HTR-8/SVneo (cell line): ENCODE measurements around the gene LY9.

Experiments used
- DNase-seq: peaks from one replicate; pipeline ENCODE4 v3.0.0; 2011; ENCODE audit warnings: low spot score, mixed read lengths; ENCODE audit not compliant: insufficient read length
- FAIRE-seq: peaks from 2 replicates; lab custom pipeline; 2011; peaks lifted over from hg19 to GRCh38; lab: Jason Lieb, UNC

Gene LY9

DNA sequence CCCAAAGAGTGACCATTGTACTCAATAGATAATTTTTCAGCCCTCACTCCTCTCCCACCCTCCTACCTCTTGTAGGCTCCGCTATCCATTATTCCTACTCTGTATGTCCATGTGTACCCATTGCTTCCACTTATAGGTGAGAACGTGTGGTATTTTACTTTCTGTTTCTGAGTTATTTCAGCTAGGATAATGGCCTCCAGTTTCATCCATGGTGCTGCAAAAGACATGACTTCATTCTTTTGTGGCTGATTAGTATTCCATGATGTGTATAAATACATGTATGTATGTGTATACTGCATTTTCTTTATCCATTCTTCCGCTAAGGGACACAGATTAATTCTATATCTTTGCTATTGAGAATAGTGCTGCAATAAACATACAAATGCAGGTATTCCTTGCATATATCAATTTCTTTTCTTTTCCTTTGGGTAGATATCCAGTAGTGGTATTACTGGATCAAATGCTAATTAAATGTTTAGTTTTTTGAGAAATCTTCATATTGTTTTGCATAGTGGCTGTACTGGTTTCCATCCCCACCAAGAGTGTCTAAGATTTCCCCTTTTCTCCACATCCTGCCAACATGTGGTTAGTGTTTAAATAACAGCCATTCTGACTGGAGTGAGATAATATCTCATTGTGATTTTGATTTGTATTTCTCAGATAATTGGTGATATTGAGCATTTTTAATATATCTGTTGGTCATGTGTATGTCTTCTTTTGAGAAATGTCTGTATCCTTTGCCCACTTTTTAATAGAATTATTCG, 4.9 kb downstream of the LY9 start:
- FAIRE-seq (no peak), DNase-seq (no peak)

DNA sequence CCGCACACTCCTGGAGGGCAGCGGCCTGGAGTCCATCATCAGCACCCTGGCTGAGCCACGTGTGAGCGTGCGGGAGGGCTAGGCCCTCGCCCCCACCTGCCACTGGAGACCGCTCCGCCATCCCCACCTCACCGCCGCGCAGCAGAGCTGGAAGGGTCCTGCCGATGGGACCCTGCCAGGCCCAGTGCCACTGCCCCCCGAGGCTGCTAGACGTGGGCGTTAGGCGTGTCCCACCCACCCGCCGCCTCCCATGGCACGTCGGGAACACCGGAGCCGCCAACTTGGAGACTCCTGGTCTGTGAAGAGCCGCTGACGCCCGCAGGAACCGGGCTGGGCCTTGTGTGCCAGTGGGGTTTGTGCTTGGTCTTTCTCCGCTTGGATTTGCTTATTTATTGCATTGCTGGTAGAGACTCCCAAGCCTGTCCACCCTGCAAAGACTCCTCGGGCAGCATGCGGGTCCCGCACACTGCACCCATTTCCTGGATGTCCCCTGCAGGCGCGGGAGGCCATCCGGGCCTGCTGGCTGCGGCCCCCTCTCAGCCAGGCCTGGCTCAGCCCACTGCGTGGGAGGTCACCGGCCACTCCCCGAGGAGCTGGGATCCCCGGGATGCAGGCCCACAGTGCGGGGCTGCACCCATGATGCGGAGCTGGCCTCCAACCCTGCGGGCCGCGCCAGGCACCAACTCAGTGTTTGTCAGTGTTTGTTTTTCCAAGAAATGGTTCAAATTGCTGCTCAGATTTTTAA, 6.0 kb downstream of the LY9 start:
- FAIRE-seq (no peak), DNase-seq (no peak)

DNA sequence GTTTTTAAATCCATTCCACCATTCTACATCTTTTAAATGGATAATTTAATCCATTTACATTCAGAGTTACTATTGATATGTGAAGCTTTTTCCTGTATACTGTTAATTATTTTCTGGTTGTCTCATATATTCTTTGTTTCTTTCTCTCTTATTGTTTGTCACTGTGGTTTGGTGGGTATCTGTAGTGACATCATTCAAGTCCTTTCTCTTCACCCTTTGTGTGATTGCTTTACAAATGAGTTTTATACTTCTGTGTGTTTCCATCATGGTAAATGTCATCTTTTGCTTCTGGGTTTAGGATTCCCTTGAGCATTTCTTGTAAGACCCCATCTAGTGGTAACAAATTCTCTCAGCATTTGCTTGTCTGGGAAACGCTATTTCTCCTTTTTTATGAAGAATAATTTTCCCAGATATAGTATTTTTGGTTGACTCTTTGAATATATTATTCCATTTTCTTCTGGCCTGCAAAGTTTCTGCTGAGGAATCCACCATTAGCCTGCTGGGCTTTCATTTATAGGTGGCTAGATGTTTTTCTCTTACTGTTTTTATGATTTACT, 10.2 kb downstream of the LY9 start:
- no peak for FAIRE-seq
- DNase-seq, result no peak

DNA sequence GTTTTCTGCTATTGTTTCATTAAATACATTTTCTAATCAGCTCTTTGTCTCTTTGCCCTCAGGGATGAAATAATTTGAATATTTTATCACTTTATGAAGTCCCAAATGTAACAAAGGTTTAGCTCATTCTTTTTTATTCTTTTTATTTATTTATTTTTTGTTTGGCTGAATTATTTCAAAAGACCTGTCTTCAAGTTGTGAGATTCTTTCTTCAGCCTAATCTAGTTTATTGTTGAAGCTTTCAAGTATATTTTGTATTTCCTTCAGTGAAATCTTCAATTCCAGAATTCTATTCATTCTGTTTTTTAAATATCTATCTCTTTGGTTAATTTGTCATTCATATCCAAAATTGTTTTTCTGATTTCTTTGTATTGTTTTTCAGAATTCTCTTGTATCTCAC, 10.8 kb downstream of the LY9 start:
- DNase-seq, result no peak
- FAIRE-seq, result no peak

DNA sequence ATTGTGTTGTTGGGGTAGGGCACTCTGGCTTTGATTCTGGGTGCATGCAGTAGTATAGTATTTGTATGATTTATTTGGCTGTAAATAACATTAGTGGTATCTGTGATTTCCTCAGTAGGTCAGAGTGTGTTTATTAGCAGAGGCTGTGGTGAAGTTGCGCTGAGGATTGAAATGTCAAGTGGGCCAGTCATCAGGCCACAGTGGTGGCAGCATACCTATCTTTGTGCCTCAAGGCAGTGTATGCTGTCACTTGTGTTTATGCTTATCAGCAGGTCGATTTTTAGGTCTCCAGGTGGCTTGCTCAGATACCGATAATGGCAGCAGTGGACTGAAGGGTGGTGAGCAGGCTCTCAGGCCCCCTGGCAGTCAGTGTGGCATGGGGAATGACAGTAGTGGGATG, 11.3 kb downstream of the LY9 start:
- no peak for FAIRE-seq
- DNase-seq, result no peak

DNA sequence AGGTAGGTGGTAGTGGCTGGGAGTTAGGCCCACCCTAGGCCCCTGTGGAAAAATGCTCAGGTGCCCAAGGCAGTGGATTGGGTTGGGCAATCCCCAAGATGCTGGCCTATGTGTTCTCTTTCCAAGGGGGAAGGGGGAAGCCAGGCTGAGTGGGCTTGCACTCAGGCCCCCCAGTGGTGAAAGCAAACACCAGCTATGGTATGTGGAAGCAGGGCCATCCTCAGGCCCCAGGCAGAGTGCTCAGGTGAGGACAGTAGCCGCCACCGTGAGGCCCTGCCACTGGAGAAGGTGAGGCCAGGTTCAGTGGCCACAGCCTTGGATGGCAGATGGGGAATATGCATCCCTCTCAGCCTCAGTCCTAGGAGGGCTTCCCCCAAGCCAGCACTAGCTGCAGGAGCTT, 11.8 kb downstream of the LY9 start:
- FAIRE-seq, result no peak
- no peak for DNase-seq

DNA sequence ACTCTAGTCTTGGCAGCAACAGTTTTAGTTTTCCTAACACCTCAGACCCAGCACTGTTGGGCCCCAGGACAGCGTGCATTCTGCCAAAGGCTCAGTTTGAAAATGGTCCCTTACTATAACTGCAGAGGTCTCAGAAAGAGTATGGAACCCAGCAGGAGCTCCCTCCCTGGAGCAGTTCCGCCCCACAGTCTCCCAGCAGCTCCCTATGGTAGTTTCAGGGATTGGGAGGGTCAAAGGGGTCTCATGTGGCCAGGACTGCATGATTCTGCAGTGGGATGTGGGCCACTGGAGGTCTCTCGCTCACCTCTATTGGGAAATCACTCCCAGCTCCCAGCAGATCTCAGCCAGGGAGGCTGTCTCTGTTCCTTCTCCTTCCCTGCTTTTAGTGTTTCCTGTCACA, 12.3 kb downstream of the LY9 start:
- FAIRE-seq, result no peak
- no peak for DNase-seq

DNA sequence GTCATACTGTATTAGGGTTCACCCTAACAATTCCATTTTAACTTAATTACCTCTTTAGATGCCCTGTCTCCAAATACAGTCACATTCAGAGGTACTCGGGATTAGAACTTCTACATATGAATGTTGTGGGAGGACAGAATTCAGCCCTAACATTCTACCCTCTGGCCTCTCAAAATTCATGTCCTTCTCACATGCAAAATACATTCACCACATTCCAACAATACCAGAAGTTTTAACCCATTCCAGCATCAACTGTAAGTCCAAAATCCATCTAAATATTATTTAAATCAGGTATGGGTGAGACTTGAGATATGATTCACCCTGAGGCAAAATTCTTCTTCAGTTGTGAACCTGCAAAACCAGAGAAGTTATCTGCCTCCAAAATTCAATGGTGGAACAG, 14.5 kb downstream of the LY9 start:
- no peak for FAIRE-seq

DNA sequence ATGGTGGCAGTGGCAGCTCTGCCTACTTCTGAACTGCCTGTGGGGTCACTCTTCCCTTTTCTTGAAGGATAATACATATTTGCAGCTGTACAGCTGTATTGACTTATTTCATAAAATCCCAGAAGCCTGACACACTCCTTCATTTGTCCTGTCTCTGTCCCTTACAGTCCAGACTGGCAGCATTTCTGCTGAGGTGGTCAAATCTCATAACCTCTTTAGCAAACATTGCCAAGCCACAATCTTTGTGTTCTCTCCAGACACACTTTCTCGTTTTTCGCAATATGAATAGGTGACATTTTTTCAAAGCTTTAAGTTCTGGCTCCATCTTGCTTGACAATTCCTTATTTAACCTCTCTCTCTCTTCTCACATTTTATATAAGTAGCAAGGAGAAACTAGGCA, 15.2 kb downstream of the LY9 start:
- FAIRE-seq (no peak), DNase-seq (no peak)

More for the DNA sequence above, 14.5 kb downstream of the LY9 start:
- no peak for DNase-seq

DNA sequence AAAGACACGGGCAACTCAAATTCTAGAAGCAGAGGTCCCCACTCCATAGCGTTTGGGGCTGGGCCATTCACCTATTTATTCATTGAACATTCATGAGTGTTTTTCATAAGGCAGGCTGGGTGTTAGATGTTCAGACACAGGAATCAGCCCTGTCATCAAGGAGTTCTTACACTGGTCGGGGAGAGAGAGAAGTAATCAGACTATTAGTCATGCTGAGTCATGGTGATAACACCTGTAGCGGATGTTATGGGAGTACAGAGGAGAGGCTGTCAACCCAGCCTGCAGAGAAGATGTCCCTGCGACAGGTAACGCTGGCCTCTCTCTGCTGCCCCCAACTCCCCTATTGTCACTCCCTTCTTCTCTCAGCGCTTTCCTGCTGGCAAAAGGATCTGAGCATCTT, 17.2 kb downstream of the LY9 start:
- no peak for FAIRE-seq
- no peak for DNase-seq

DNA sequence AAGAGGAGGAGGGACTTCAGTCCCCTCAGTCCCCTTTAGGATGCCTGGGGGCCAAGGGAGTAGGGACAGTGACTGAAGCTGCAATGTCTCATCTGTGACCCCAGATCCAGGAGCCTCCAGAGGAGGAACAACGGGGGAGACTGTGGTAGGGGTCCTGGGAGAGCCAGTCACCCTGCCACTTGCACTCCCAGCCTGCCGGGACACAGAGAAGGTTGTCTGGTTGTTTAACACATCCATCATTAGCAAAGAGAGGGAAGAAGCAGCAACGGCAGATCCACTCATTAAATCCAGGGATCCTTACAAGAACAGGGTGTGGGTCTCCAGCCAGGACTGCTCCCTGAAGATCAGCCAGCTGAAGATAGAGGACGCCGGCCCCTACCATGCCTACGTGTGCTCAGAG, 18.3 kb downstream of the LY9 start:
- DNase-seq (no peak), FAIRE-seq (no peak)

DNA sequence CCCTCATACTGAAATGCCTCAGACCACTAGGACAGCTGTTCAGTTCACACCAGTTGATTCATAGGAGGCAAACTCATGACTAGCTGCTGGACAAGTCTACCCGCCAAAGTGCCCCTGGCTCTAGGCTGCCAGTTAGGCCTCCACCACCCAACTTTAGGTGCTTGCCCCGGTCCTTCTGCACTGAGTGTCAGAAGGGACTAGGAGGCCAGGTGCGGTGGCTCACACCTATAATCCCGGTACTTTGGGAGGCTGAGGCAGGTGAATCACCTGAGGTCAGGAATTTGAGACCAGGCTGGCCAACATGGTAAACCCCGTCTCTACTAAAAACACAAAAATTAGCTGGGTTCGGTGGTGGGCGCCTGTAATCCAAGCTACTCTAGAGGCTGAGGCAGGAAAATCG, 18.9 kb downstream of the LY9 start:
- DNase-seq (no peak), FAIRE-seq (no peak)

DNA sequence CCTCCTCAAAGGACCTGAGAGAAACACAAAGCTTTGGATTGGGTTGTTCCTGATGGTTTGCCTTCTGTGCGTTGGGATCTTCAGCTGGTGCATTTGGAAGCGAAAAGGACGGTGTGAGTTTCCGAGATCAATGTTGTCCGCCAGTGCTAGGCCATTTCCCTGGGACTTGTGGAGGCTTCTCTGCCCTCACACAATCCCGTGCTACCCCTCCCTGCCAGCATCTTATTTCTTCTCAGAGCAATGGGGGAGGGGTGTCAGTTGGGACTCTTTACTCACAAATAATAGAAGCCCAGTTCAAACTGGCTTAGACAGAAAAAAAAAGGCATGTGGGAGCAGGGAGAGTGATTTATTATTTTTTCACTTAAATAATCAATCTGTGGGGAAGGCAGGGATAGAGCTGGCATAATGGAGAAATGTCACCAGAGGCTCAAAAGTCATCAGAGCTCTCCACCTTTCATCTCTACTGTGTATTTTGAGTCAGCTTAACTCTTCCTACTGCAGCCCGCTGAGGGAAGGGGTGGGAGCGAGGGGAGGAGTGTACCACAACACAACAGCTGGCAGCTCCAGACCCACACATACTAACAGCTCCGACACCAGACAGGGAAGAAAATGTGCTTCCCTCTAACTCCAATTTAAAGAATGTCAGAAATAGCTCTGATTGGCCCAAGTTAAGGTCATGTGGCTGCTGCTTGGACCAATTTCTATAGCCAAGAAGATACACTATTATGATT, 22.4 kb downstream of the LY9 start:
- DNase-seq, result no peak
- FAIRE-seq, result no peak

DNA sequence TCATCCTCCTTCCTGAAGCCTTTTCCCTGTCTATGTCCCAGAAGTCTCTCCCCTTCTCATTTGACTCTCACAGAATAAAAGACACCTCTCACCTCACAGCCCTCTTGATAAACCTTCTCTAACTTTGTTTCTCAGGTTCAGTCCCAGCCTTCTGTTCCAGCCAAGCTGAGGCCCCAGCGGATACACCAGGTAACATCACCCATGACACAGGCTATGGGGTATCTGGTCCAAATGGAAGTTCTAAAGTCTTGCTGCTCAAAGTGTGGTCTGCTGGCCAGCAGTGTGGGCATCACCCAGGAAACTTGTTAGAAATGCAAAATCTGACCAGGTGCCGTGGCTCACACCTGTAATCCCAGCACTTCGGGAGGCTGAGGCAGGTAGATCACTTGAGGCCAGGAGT, 23.2 kb downstream of the LY9 start:
- DNase-seq (no peak), FAIRE-seq (no peak)

DNA sequence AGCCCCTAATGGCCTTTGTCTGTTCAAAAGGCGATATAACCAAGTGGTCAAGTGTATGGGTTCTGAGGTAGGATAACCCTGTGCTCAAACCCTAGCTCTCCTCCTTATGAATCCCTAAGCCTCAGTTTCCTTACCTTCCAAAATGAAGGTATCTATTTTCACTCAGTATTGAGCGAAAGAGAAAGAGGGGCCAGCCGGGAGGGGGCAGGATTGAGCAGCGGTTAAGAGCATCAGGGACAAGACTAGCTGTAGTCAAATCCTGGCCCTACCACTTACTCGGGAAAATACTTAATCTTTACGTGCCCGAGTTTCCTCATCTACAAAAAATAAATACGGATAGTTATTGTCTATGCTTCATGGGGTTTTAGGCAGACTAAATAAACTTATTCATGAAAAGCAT, 25.7 kb downstream of the LY9 start:
- DNase-seq, result no peak
- no peak for FAIRE-seq

DNA sequence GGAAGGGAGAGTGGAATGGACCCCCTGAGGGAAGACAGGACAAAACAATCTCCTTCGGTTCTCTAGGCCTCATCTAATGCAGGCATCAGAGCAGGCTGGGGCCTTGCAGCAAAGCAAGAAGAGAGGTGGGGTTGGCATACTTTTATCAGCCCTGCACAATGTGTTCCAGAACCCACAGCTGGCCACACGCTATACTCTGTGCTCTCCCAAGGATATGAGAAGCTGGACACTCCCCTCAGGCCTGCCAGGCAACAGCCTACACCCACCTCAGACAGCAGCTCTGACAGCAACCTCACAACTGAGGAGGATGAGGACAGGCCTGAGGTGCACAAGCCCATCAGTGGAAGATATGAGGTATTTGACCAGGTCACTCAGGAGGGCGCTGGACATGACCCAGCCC, 27.3 kb downstream of the LY9 start:
- no peak for FAIRE-seq
- DNase-seq, result no peak

DNA sequence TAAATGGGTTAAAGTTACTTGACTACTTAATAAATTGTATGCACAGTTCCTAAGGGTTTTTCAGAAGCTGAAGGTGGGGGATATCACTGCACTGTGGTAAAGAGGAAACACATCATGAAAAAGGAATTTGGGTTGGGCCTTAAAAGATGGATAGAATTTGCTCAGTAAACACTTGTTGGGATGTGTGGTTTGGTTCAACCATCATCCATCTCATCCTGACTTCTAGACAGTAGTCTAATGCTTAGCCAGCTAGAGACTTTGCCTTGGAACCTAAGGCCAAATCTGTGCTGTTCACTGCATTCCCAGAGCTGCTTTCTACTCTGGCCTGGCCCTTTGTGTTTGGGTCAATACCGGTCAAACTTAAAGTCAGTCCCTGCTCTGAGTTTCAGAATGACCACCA, 30.6 kb downstream of the LY9 start:
- no peak for FAIRE-seq

DNA sequence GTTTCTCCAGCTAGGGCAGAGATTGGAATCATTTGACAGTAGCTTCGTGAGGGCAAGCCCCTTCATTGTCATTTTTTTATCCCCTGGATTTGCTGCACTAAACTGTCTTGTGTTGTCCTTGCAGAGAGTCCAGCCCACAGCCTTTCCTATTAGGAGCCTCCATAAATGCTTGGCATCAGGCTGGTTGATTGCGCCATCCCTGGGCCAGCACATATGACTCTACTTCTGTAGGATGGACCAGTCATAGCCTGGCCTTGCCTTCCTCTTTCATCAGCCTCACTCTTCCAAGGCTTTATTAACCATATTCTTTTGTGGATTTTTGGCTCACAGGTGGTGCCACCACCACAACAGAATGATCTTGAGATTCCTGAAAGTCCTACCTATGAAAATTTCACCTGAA, 31.4 kb downstream of the LY9 start:
- FAIRE-seq (no peak), DNase-seq (no peak)

More for the DNA sequence above, 30.6 kb downstream of the LY9 start:
- DNase-seq, result no peak

DNA sequence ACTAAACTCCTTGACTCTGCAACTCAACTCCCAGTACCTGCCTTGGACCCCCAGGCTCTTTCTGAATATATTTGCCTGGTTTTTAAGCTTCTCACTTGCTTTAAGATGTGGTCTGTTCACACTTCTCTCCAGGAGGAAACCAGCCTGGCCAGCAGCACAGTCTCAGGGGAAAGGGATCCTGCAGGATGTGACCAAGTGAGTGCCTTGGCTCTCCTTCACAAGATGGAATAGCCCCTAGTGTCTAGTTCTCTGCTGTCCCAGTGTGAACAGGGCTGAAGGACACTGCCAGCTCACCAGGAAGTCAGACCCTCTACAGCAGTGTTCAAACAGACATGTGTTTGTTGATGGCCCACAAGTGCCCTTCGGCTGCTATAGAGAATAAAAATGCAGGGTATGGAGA, 33.8 kb downstream of the LY9 start:
- DNase-seq (no peak), FAIRE-seq (no peak)

DNA sequence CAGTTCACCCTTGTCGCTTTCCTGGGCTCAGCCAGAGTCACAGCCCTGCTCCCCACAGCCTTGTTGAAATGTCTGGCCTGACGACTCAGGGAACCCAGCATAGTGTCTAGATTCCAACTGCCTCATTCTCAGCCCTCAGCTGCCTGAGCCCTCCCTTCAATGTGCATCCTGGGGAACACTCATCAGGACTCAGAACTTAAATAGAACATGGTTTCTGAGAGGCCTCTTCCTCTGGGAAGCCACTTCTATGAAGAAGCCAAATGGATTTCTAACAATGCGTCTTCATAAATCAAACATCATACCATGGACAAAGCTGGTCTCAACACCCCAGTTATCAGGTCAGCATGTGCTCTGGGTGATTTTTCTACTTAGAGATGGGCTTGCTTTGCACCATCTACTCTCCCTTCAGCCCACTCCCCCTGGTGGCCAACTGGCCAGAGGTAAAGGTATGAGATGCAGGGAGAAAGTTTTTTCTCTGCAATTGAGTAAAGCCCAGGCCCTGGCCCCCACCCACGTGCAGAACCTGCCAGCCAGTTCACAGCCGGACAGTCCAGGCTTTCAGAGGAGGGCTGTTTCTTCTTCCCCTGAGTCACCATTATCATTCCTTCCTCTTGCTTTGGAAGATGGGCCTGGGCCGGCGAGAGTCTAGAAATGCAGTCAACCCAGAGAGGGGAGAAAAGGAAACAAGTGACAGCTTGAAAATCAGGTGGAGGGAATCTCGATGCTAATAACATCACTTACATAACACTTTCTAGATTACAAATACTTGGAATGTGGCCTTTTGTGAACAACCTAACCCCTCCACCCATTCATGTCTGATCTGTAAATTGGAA, 34.6 kb downstream of the LY9 start:
- DNase-seq (peak; percentile 23), FAIRE-seq (no peak)
